SK-N-SH treated with all-trans-retinoic acid at 6 μM for 48 hours (cell line): ENCODE results near the gene RCVRN.

Experiments used
- CREB5 ChIP-seq: fragments of 250-450 bp; sonication (Bioruptor Pico); IDR thresholded peaks from 2 replicates; pipeline ENCODE4 v1.5.1; 2020; ENCODE audit warnings: low read depth, mild to moderate bottlenecking, moderate library complexity
- GLIS3 ChIP-seq: fragments of 250-450 bp; sonication (Bioruptor Pico); IDR thresholded peaks from 2 replicates; pipeline ENCODE4 v1.5.0; 2020; ENCODE audit warnings: mild to moderate bottlenecking, moderate library complexity
- ISL1 ChIP-seq: fragments of 250-450 bp; sonication (Bioruptor Pico); IDR thresholded peaks from 2 replicates; pipeline ENCODE4 v2.1.2; 2022; ENCODE audit warnings: mild to moderate bottlenecking, moderate library complexity
- PATZ1 ChIP-seq: fragments of 250-450 bp; sonication (Bioruptor Pico); IDR thresholded peaks from 2 replicates; pipeline ENCODE4 v1.8.0; 2020; ENCODE audit warnings: mild to moderate bottlenecking, moderate library complexity, borderline replicate concordance
- RARB ChIP-seq: fragments of 250-450 bp; sonication (Bioruptor Pico); IDR thresholded peaks from 2 replicates; pipeline ENCODE4 v1.8.0; 2021; ENCODE audit warnings: mild to moderate bottlenecking, moderate library complexity
- TSHZ2 ChIP-seq: fragments of 250-450 bp; sonication (Bioruptor Pico); IDR thresholded peaks from 2 replicates; pipeline ENCODE4 v1.5.0; 2020; ENCODE audit warnings: mild to moderate bottlenecking, moderate library complexity
- ZFP3 ChIP-seq: fragments of 250-450 bp; sonication (Bioruptor Pico); IDR thresholded peaks from 2 replicates; pipeline ENCODE4 v1.5.0; 2020; ENCODE audit warnings: mild to moderate bottlenecking, moderate library complexity
- ZNF70 ChIP-seq: fragments of 450-650 bp; formaldehyde crosslinking; IDR thresholded peaks from 2 replicates; pipeline ENCODE4 v1.5.0; 2020; ENCODE audit warnings: mild to moderate bottlenecking, moderate library complexity

GRCh38 chr17:9922012-9922848 lies 17.2 kb upstream of the RCVRN start:
- TF ChIP-seq GLIS3 (CRISPR knock-in tag) (no peak), RARB (CRISPR knock-in tag) (no peak), TSHZ2 (no peak), ZNF70 (CRISPR knock-in tag) (no peak), CREB5 (no peak), ZFP3 (CRISPR knock-in tag) (no peak), ISL1 (CRISPR knock-in tag) (no peak), PATZ1 (CRISPR knock-in tag) (no peak)
